ENCODE data around the gene CD72.
"Not testable (repeated sequence)": the region's sequence is repeated elsewhere in the genome, so short reads cannot be mapped to it uniquely, and the experiment has no call there.

GRCh38 chr9:35583521-35583920 is 34.7 kb downstream of the CD72 start:
- TF ChIP-seq CTCF, POLR2A (IDR thresholded peaks at IDR 0.05): not testable (repeated sequence)

All from lower leg skin (tissue), 3 donors.